Activated T-cell treated with anti-CD3 and anti-CD28 coated beads, Interleukin-2, amount 50 U/mL, for 48 hours (primary cell): ENCODE measurements around the gene NKD2.
"Not testable (repeated sequence)": the region's sequence is repeated elsewhere in the genome, so short reads cannot be mapped to it uniquely, and the experiment has no call there.

Experiments used
- DNase-seq, 2 experiments: peaks; one replicate each; pipeline ENCODE4 v3.0.0-alpha.2; 2020

Gene NKD2

GRCh38 chr5:1014781-1015221, 6.2 kb downstream of the NKD2 start:
- DNase-seq = no peak

GRCh38 chr5:1015507-1015906, 6.9 kb downstream of the NKD2 start:
- DNase-seq = no peak

GRCh38 chr5:1016036-1016435, 7.4 kb downstream of the NKD2 start:
- DNase-seq = no peak

- DNase-seq = no peak
Observed at GRCh38 chr5:1016476-1016875, 7.9 kb downstream of the NKD2 start.

- DNase-seq = no peak
Observed at GRCh38 chr5:1017056-1017455, 8.5 kb downstream of the NKD2 start.

- no peak for DNase-seq
Observed at GRCh38 chr5:1017691-1018455, 9.3 kb downstream of the NKD2 start.

GRCh38 chr5:1018596-1018995, 10.0 kb downstream of the NKD2 start:
- DNase-seq = no peak

- DNase-seq = no peak
Observed at GRCh38 chr5:1019001-1019905, 10.7 kb downstream of the NKD2 start.

- no peak for DNase-seq
Observed at GRCh38 chr5:1020452-1020961, 11.9 kb downstream of the NKD2 start.

- DNase-seq = no peak
Observed at GRCh38 chr5:1021136-1021968, 12.8 kb downstream of the NKD2 start.

- DNase-seq = not testable (repeated sequence)
Observed at GRCh38 chr5:1021969-1022336, 13.4 kb downstream of the NKD2 start.

- no peak for DNase-seq
Observed at GRCh38 chr5:1026700-1027621, 18.4 kb downstream of the NKD2 start.

- DNase-seq = no peak
Observed at GRCh38 chr5:1027631-1028441, 19.2 kb downstream of the NKD2 start.

GRCh38 chr5:1028481-1029281, 20.1 kb downstream of the NKD2 start:
- no peak for DNase-seq

- DNase-seq = no peak
Observed at GRCh38 chr5:1029282-1029944, 20.8 kb downstream of the NKD2 start.

- no peak for DNase-seq
Observed at GRCh38 chr5:1029945-1030625, 21.5 kb downstream of the NKD2 start.

GRCh38 chr5:1030801-1031271, 22.2 kb downstream of the NKD2 start:
- no peak for DNase-seq

GRCh38 chr5:1031306-1031959, 22.8 kb downstream of the NKD2 start:
- DNase-seq = no peak
